LNCAP (cell line): ENCODE measurements around the gene NUMBL.

Source experiments
- CTCF ChIP-seq: fragments of 450-650 bp; IDR thresholded peaks from 2 replicates; pipeline ENCODE4 v1.5.1; 2017; ENCODE audit warnings: mild to moderate bottlenecking

Gene NUMBL

GRCh38 chr19:40690693-40691420, 406 bp upstream of the NUMBL start:
- no peak for TF ChIP-seq CTCF

- no peak for TF ChIP-seq CTCF
Observed at GRCh38 chr19:40689339-40690049, 957 bp downstream of the NUMBL start.

- TF ChIP-seq CTCF, result no peak
Observed at GRCh38 chr19:40688987-40689338, 1.5 kb downstream of the NUMBL start.

- TF ChIP-seq CTCF, result no peak
Observed at GRCh38 chr19:40688309-40688708, 2.1 kb downstream of the NUMBL start.

GRCh38 chr19:40687525-40688016, 2.9 kb downstream of the NUMBL start:
- TF ChIP-seq CTCF, result no peak

GRCh38 chr19:40686882-40687524, 3.4 kb downstream of the NUMBL start:
- no peak for TF ChIP-seq CTCF

GRCh38 chr19:40685563-40685962, 4.9 kb downstream of the NUMBL start:
- no peak for TF ChIP-seq CTCF
